A673 (cell line): ENCODE measurements around the gene ZNF330.

Source experiments
- CTCF ChIP-seq: fragments of 300-800, 200-600 bp; sonication (generic); conservative IDR thresholded peaks from 2 replicates; pipeline ENCODE4 v1.5.1; 2017; ENCODE audit warnings: low read depth, mild to moderate bottlenecking, antibody characterized with exemption, low read length, moderate library complexity, mixed read lengths
- EZH2 ChIP-seq: fragments of 200-600 bp; sonication (generic); IDR thresholded peaks from 2 replicates; pipeline ENCODE4 v1.6.1; 2017; ENCODE audit warnings: borderline replicate concordance, low read depth, mild to moderate bottlenecking, mixed read lengths, antibody characterized with exemption, low read length; ENCODE audit not compliant: poor library complexity, severe bottlenecking

- TF ChIP-seq CTCF: no peak
- TF ChIP-seq EZH2: no peak
These were observed 17.5 kb downstream of the ZNF330 start for GRCh38 chr4:141238186-141238585.
